Measurements from ENCODE around the gene ATP9B.

ATP9B gene

GRCh38 chr18:79195716-79196683 is 126.8 kb downstream of the ATP9B start:
- DNase-seq (ENCODE audit: low spot score): no peak

GRCh38 chr18:79197531-79197930 is 128.3 kb downstream of the ATP9B start:
- no peak for DNase-seq (ENCODE audit: low spot score)

GRCh38 chr18:79199691-79200374 is 130.6 kb downstream of the ATP9B start:
- no peak for DNase-seq (ENCODE audit: low spot score)

GRCh38 chr18:79200546-79201268 is 131.5 kb downstream of the ATP9B start:
- DNase-seq (ENCODE audit: low spot score): peak; percentile 19

- DNase-seq (ENCODE audit: low spot score): no peak
Observed at GRCh38 chr18:79203017-79203605, 133.9 kb downstream of the ATP9B start.

GRCh38 chr18:79204889-79205807 is 136.0 kb downstream of the ATP9B start:
- no peak for DNase-seq (ENCODE audit: low spot score)

GRCh38 chr18:79206444-79206843 is 137.2 kb downstream of the ATP9B start:
- no peak for DNase-seq (ENCODE audit: low spot score)

GRCh38 chr18:79208906-79209305 is 139.7 kb downstream of the ATP9B start:
- no peak for DNase-seq (ENCODE audit: low spot score)

- no peak for DNase-seq (ENCODE audit: low spot score)
Observed at GRCh38 chr18:79210002-79210910, 141.1 kb downstream of the ATP9B start.

- DNase-seq (ENCODE audit: low spot score): no peak
Observed at GRCh38 chr18:79211844-79212243, 142.7 kb downstream of the ATP9B start.

GRCh38 chr18:79214056-79214455 is 144.9 kb downstream of the ATP9B start:
- DNase-seq (ENCODE audit: low spot score): no peak

GRCh38 chr18:79216176-79216575 is 147.0 kb downstream of the ATP9B start:
- no peak for DNase-seq (ENCODE audit: low spot score)

- DNase-seq (ENCODE audit: low spot score): peak; percentile 16
Observed at GRCh38 chr18:79217979-79218604, 148.9 kb downstream of the ATP9B start.

- DNase-seq (ENCODE audit: low spot score): no peak
Observed at GRCh38 chr18:79218605-79219190, 149.5 kb downstream of the ATP9B start.

- peak; percentile 82 for DNase-seq (ENCODE audit: low spot score)
Observed at GRCh38 chr18:79221136-79221535, 151.9 kb downstream of the ATP9B start.

- DNase-seq (ENCODE audit: low spot score): no peak
Observed at GRCh38 chr18:79222790-79223189, 153.6 kb downstream of the ATP9B start.

GRCh38 chr18:79223431-79223830 is 154.2 kb downstream of the ATP9B start:
- no peak for DNase-seq (ENCODE audit: low spot score)

GRCh38 chr18:79224381-79224780 is 155.2 kb downstream of the ATP9B start:
- no peak for DNase-seq (ENCODE audit: low spot score)

GRCh38 chr18:79227621-79228020 is 158.4 kb downstream of the ATP9B start:
- DNase-seq (ENCODE audit: low spot score): no peak

All from SK-N-DZ (cell line).